Coronary artery (tissue), 2 donors: ENCODE measurements around the gene HCN4.
"Not testable (repeated sequence)": the region's sequence is repeated elsewhere in the genome, so short reads cannot be mapped to it uniquely, and the experiment has no call there.

ENCODE experiments used
- DNase-seq: peaks from one replicate; pipeline ENCODE4 v3.0.0-alpha.2; 2017; ENCODE audit warnings: low spot score
- H3K27ac ChIP-seq, 2 donors: fragments of 200-600 bp; sonication (generic); one replicate each; pipeline ENCODE4 v1.5.1; 2016 to 2019
- H3K4me3 ChIP-seq: fragments of 200-600 bp; sonication (generic); 2 replicates; pipeline ENCODE4 v1.5.1; 2016; ENCODE audit warnings: mild to moderate bottlenecking, moderate library complexity
- TF ChIP-seq, protein P1 (sequence below): fragments of 200-600 bp; sonication (generic); IDR thresholded peaks from one replicate; pipeline ENCODE4 v1.5.1; 2019; ENCODE audit warnings: antibody characterized with exemption

The HCN4 gene

GRCh38 chr15:73317651-73318462 lies 50.9 kb downstream of the HCN4 start:
- TF ChIP-seq, protein P1, sequence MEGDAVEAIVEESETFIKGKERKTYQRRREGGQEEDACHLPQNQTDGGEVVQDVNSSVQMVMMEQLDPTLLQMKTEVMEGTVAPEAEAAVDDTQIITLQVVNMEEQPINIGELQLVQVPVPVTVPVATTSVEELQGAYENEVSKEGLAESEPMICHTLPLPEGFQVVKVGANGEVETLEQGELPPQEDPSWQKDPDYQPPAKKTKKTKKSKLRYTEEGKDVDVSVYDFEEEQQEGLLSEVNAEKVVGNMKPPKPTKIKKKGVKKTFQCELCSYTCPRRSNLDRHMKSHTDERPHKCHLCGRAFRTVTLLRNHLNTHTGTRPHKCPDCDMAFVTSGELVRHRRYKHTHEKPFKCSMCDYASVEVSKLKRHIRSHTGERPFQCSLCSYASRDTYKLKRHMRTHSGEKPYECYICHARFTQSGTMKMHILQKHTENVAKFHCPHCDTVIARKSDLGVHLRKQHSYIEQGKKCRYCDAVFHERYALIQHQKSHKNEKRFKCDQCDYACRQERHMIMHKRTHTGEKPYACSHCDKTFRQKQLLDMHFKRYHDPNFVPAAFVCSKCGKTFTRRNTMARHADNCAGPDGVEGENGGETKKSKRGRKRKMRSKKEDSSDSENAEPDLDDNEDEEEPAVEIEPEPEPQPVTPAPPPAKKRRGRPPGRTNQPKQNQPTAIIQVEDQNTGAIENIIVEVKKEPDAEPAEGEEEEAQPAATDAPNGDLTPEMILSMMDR = no peak
- H3K27ac ChIP-seq = no peak overlapping the region
- no peak overlapping the region for H3K4me3 ChIP-seq
- DNase-seq = peak; percentile 60

DNA sequence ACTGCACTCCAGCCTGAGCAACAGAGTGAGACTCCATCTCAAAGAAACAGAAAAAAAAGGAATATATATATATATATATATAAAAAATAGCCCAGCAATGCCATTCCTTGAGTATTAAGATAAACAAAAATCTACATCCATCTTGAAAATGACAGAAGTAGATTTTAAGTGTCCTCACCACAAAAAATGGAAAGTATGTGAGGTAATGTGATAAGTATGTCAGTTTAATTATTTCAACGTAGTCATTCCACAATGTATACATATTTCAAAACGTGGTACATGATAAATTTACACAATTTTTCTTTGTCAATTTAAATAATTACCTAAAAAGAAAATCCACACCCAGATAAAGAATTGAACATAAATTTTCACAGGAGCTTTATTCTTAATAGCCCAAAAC lies 54.9 kb downstream of the HCN4 start:
- DNase-seq = no peak
- TF ChIP-seq, protein P1 = no peak

GRCh38 chr15:73308305-73308704 lies 60.5 kb downstream of the HCN4 start:
- TF ChIP-seq, protein P1 = no peak
- Histone ChIP-seq H3K27ac (no peak overlapping the region), H3K4me3 (no peak overlapping the region)
- DNase-seq = no peak

More for the DNA sequence above, 54.9 kb downstream of the HCN4 start:
- Histone ChIP-seq H3K4me3 (no peak overlapping the region), H3K27ac (no peak overlapping the region)

- no peak for DNase-seq
- TF ChIP-seq, protein P1 = no peak
- H3K27ac ChIP-seq = no peak overlapping the region
- no peak overlapping the region for H3K4me3 ChIP-seq
These were observed 63.2 kb downstream of the HCN4 start for GRCh38 chr15:73305331-73306211.

DNA sequence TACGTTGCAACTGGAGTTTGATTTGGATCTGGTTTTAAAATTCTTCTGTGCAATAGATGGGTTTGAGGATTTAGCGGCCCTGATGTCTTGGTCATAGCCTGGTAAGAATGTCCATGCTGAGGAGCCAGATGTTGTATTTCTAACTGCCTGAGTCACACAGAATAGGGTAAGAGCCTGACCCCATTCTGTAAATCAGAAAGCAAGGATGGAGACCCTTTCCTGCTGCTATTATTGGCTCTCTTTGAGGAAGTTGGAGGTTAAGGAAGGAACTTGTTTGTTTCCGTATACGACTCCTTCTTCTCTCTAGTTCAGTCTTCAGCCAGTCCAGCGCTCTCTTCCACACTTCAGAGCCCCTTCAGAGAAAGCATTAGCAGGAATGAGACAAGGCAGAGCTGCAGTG lies 65.1 kb downstream of the HCN4 start:
- no peak overlapping the region for H3K27ac ChIP-seq
- no peak for DNase-seq
- H3K4me3 ChIP-seq = no peak overlapping the region
- TF ChIP-seq, protein P1 = no peak

- not testable (repeated sequence) for H3K4me3 ChIP-seq, DNase-seq, H3K27ac ChIP-seq
These were observed 68.5 kb downstream of the HCN4 start for GRCh38 chr15:73300286-73300685.

GRCh38 chr15:73298522-73299245 lies 70.1 kb downstream of the HCN4 start:
- TF ChIP-seq, protein P1 = no peak

More at GRCh38 chr15:73298522-73299245, 70.1 kb downstream of the HCN4 start:
- Histone ChIP-seq H3K4me3 (no peak overlapping the region), H3K27ac (no peak overlapping the region)
- no peak for DNase-seq
